T-cell (primary cell): ENCODE measurements around the gene ZNF14. TPM values are rescaled to one million over a fixed set of nuclear protein-coding genes. Genes with fewer than 3 reads are reported as not detected.
"Not testable (repeated sequence)": the region's sequence is repeated elsewhere in the genome, so short reads cannot be mapped to it uniquely, and the experiment has no call there.

Experiments used
- ATAC-seq, 4 experiments: fragments of 200-7000 bp in 3 of 4; fragments of 150-1000 bp in 1 of 4; cut with Tn5 transposase; replicated peaks in 1 of 4; 1 replicate in 3 of 4; 2 replicates in 1 of 4; pipeline ENCODE4 v1.10.0; 2021; ENCODE audit warnings: moderate library complexity in 3 of 4, mild to moderate bottlenecking in 2 of 4, moderate number of reproducible peaks in 1 of 4
- CTCF ChIA-PET, 2 donors: fragments of 300-600 bp; sonication (Branson Sonifier 250); formaldehyde crosslinking; loops; one replicate each; lab custom pipeline; 2022; ENCODE audit warnings: antibody characterized with exemption in 2 of 2; lab: Charles Lee
- POLR2A ChIA-PET, 2 donors: fragments of 300-600 bp; sonication (Branson Sonifier 250); formaldehyde crosslinking; loops; one replicate each; lab custom pipeline; 2022; ENCODE audit warnings: antibody characterized with exemption in 2 of 2; lab: Charles Lee
- DNase-seq, 35 experiments: peaks; one replicate each; pipeline versions ENCODE4 v3.0.0 to v3.0.0-alpha.2; 2013 to 2023
- H3K27ac ChIP-seq: one replicate; pipeline ENCODE4 v1.5.1; 2013; ENCODE audit warnings: low read length
- H3K27me3 ChIP-seq, 2 experiments: replicated peaks in 1 of 2; 1 replicate in 1 of 2; 2 replicates in 1 of 2; pipeline versions ENCODE4 v1.6.1 to v1.7.0; 2013; ENCODE audit warnings: low read length in 1 of 2, mixed read lengths in 1 of 2; ENCODE audit not compliant: control insufficient read depth in 2 of 2, insufficient read depth in 2 of 2; ENCODE audit errors: extremely low read depth in 1 of 2
- H3K36me3 ChIP-seq, 2 donors: 1 replicate in 1 of 2; 2 replicates in 1 of 2; pipeline versions ENCODE4 v1.6.1 to v1.7.0; 2013; ENCODE audit warnings: low read length in 1 of 2; ENCODE audit not compliant: control insufficient read depth in 2 of 2, insufficient read depth in 1 of 2; ENCODE audit errors: extremely low read depth in 1 of 2
- H3K4me1 ChIP-seq, 2 experiments: 1 replicate in 1 of 2; 2 replicates in 1 of 2; pipeline versions ENCODE4 v1.6.1 to v1.7.0; 2013; ENCODE audit warnings: low read length in 2 of 2, mixed read lengths in 1 of 2; ENCODE audit not compliant: insufficient read depth in 2 of 2, control insufficient read depth in 1 of 2; ENCODE audit errors: extremely low read depth in 1 of 2
- H3K4me3 ChIP-seq, 2 donors: 1 replicate in 1 of 2; 2 replicates in 1 of 2; pipeline versions ENCODE4 v1.5.1 to v1.7.0; 2013; ENCODE audit warnings: mild to moderate bottlenecking in 2 of 2, low read length in 1 of 2, moderate library complexity in 1 of 2; ENCODE audit not compliant: control insufficient read depth in 1 of 2; ENCODE audit errors: extremely low read depth in 1 of 2
- H3K9me3 ChIP-seq: 2 replicates; pipeline ENCODE4 v1.7.0; 2013
- H3K27ac Mint-ChIP-seq, 2 donors: one replicate each; pipeline ENCODE4 v1.8.0; 2020 to 2021; ENCODE audit warnings: mild to moderate bottlenecking in 2 of 2, mixed read lengths in 2 of 2
- H3K27me3 Mint-ChIP-seq, 2 donors: one replicate each; pipeline ENCODE4 v1.8.0; 2021 to 2022; ENCODE audit warnings: mixed read lengths in 2 of 2
- H3K36me3 Mint-ChIP-seq: one replicate; pipeline ENCODE4 v1.8.0; 2021; ENCODE audit warnings: mixed read lengths
- H3K4me1 Mint-ChIP-seq, 3 donors: one replicate each; pipeline ENCODE4 v1.8.0; 2020 to 2022; ENCODE audit warnings: mixed read lengths in 3 of 3, mild to moderate bottlenecking in 1 of 3
- H3K4me3 Mint-ChIP-seq, 3 donors: one replicate each; pipeline ENCODE4 v1.8.0; 2020 to 2022; ENCODE audit warnings: mild to moderate bottlenecking in 3 of 3, mixed read lengths in 3 of 3, moderate library complexity in 3 of 3
- H3K9me3 Mint-ChIP-seq, 3 donors: one replicate each; pipeline ENCODE4 v1.8.0; 2020 to 2022; ENCODE audit warnings: mixed read lengths in 3 of 3
- WGBS: methylation state at CpG from one replicate; pipeline ENCODE4 v1.1.5; 2013; ENCODE audit warnings: missing lambda C conversion rate; ENCODE audit not compliant: insufficient coverage; 5-methylcytosine and 5-hydroxymethylcytosine counted together
- total RNA-seq, 35 experiments: library from RNA in 6 of 35; stranded (reverse) in 6 of 35; fragments of 120-200 nt in 1 of 35; gene quantifications; one replicate each; pipeline versions ENCODE4 v1.2.1 to v1.2.4 and lab custom pipeline; 2013 to 2026

The ZNF14 gene
- total RNA-seq, 5 donors from 2014 or later (not counting 1 experiment from before 2014, with no cell fraction given) = 19.4 to 27.7 (median 21.7) TPM

GRCh38 chr19:19697589-19697988, 35.3 kb downstream of the ZNF14 start:
- POLR2A ChIA-PET = no interaction called here

GRCh38 chr19:19696386-19696785, 36.5 kb downstream of the ZNF14 start:
- ChIA-PET CTCF (no interaction called here), POLR2A (no interaction called here)
- H3K9me3 Mint-ChIP-seq = peaks cover 0 to 13% (median 13%) of the 10 kb centered on the region in 3 donors
- Histone ChIP-seq H3K9me3 (peaks cover 2% of the 10 kb centered on the region), H3K36me3 (no peaks in the 10 kb centered on the region), H3K27me3 (no peaks in the 10 kb centered on the region), H3K4me1 (no peaks in the 10 kb centered on the region), H3K4me3 (no peak overlapping the region), H3K27ac (no peak overlapping the region)
- H3K4me3 Mint-ChIP-seq = no peak overlapping the region
- no peaks in the 10 kb centered on the region for H3K27me3 Mint-ChIP-seq
- H3K27ac Mint-ChIP-seq = no peak overlapping the region
- ATAC-seq (no peak), DNase-seq (no peak)
- no peaks in the 10 kb centered on the region for H3K4me1 Mint-ChIP-seq
- H3K36me3 Mint-ChIP-seq = peaks cover 11% of the 10 kb centered on the region
- WGBS = 57% methylated on average over 1 of the region's 2 CpGs

More at GRCh38 chr19:19697589-19697988, 35.3 kb downstream of the ZNF14 start:
- no peaks in the 10 kb centered on the region for H3K27me3 Mint-ChIP-seq
- CTCF ChIA-PET = no interaction called here
- Histone ChIP-seq H3K9me3 (peaks cover 2% of the 10 kb centered on the region), H3K27me3 (no peaks in the 10 kb centered on the region), H3K4me1 (no peaks in the 10 kb centered on the region), H3K36me3 (no peaks in the 10 kb centered on the region), H3K27ac (no peak overlapping the region), H3K4me3 (no peak overlapping the region)
- H3K4me1 Mint-ChIP-seq = no peaks in the 10 kb centered on the region
- ATAC-seq (no peak), DNase-seq (no peak)
- no peak overlapping the region for H3K4me3 Mint-ChIP-seq
- peaks cover 0 to 13% (median 13%) of the 10 kb centered on the region in 3 donors for H3K9me3 Mint-ChIP-seq
- 100% methylated on average over 1 of the region's 5 CpGs for WGBS
- peaks cover 11% of the 10 kb centered on the region for H3K36me3 Mint-ChIP-seq
- no peak overlapping the region for H3K27ac Mint-ChIP-seq

- no peaks in the 10 kb centered on the region for H3K27me3 ChIP-seq
- no peak overlapping the region for H3K4me3 ChIP-seq
- no peak overlapping the region for H3K4me3 Mint-ChIP-seq
- H3K36me3 ChIP-seq = peaks cover 0 to 4% of the 10 kb centered on the region in 2 donors
- ChIA-PET CTCF (interaction anchor here in 1 of 2 donors (0.6 kb wide), 1 partner anchor 9 kb away, joined by 3 read pairs; no protein-coding TSS in a partner anchor), POLR2A (interaction anchor here (0.6 to 0.7 kb wide), 3 partner anchors 104 to 1673 kb away, joined by 3 to 4 read pairs (median 3); no protein-coding TSS in a partner anchor)
- no peaks in the 10 kb centered on the region for H3K9me3 ChIP-seq
- H3K27ac ChIP-seq = no peak overlapping the region
- peaks cover 9% of the 10 kb centered on the region for H3K36me3 Mint-ChIP-seq
- no peaks in the 10 kb centered on the region for H3K4me1 Mint-ChIP-seq
- no peak overlapping the region for H3K27ac Mint-ChIP-seq
- WGBS = 92% methylated on average over 9 of the region's 10 CpGs
- H3K9me3 Mint-ChIP-seq = peaks cover 0 to 11% (median 8%) of the 10 kb centered on the region in 3 donors
- no peaks in the 10 kb centered on the region for H3K27me3 Mint-ChIP-seq
- DNase-seq = no peak
- ATAC-seq = no peak
- H3K4me1 ChIP-seq = no peaks in the 10 kb centered on the region
Measured at GRCh38 chr19:19691683-19692082, 41.2 kb downstream of the ZNF14 start.

GRCh38 chr19:19689023-19689422, 43.9 kb downstream of the ZNF14 start:
- peaks cover 20% of the 10 kb centered on the region for H3K36me3 Mint-ChIP-seq
- CTCF ChIA-PET = interaction anchor here in 1 of 2 donors (0.6 kb wide), 1 partner anchor 165 kb away, joined by 3 read pairs; no protein-coding TSS in a partner anchor
- H3K27ac ChIP-seq, H3K27ac Mint-ChIP-seq, H3K36me3 ChIP-seq, H3K4me3 Mint-ChIP-seq, H3K27me3 Mint-ChIP-seq, ATAC-seq, H3K4me1 ChIP-seq, H3K4me3 ChIP-seq, H3K27me3 ChIP-seq, H3K4me1 Mint-ChIP-seq, DNase-seq, H3K9me3 ChIP-seq: not testable (repeated sequence)
- no CpG with 5 or more reads among the region's 10 CpGs for WGBS
- POLR2A ChIA-PET = interaction anchor here in 1 of 2 donors (0.7 kb wide), 1 partner anchor 132 kb away, joined by 3 read pairs; no protein-coding TSS in a partner anchor
- peaks cover 9 to 19% (median 15%) of the 10 kb centered on the region in 3 donors for H3K9me3 Mint-ChIP-seq

GRCh38 chr19:19687090-19687489, 45.8 kb downstream of the ZNF14 start:
- peak; percentile 24 to 45 (median 30) for ATAC-seq
- peaks cover 17 to 30% (median 24%) of the 10 kb centered on the region in 3 donors for H3K9me3 Mint-ChIP-seq

GRCh38 chr19:19686580-19686979, 46.3 kb downstream of the ZNF14 start:
- DNase-seq = no peak
- Mint-ChIP-seq H3K4me3 (no peak overlapping the region), H3K36me3 (peaks cover 34% of the 10 kb centered on the region), H3K27me3 (no peaks in the 10 kb centered on the region), H3K27ac (no peak overlapping the region), H3K9me3 (peaks cover 17 to 30% (median 24%) of the 10 kb centered on the region in 3 donors), H3K4me1 (peaks cover 0 to 5% (median 0%) of the 10 kb centered on the region in 3 donors)
- no peaks in the 10 kb centered on the region for H3K27me3 ChIP-seq
- no peaks in the 10 kb centered on the region for H3K4me1 ChIP-seq
- H3K36me3 ChIP-seq = peaks cover 0 to 4% of the 10 kb centered on the region in 2 donors
- peak in 2 of 4 experiments; percentile 34 to 43 for ATAC-seq
- 100% methylated on average over 1 of the region's 6 CpGs for WGBS
- no peak overlapping the region for H3K27ac ChIP-seq
- H3K9me3 ChIP-seq = peaks cover 11% of the 10 kb centered on the region
- ChIA-PET POLR2A (no interaction called here), CTCF (no interaction called here)
- H3K4me3 ChIP-seq = no peak overlapping the region

More at GRCh38 chr19:19687090-19687489, 45.8 kb downstream of the ZNF14 start:
- Mint-ChIP-seq H3K4me1 (peaks cover 0 to 5% (median 0%) of the 10 kb centered on the region in 3 donors), H3K27me3 (no peaks in the 10 kb centered on the region), H3K4me3 (no peak overlapping the region), H3K27ac (no peak overlapping the region), H3K36me3 (peaks cover 33% of the 10 kb centered on the region)
- Histone ChIP-seq H3K4me1 (no peaks in the 10 kb centered on the region), H3K4me3 (no peak overlapping the region), H3K36me3 (peaks cover 0 to 4% of the 10 kb centered on the region in 2 donors), H3K9me3 (peaks cover 11% of the 10 kb centered on the region), H3K27ac (no peak overlapping the region), H3K27me3 (no peaks in the 10 kb centered on the region)
- no peak for DNase-seq
- CTCF ChIA-PET = no interaction called here
- WGBS = no CpG with 5 or more reads among the region's 3 CpGs
- POLR2A ChIA-PET = no interaction called here
